Esophagus squamous epithelium (tissue), 5 donors: Measurements from ENCODE around the gene FBH1. TPM values are rescaled to one million over a fixed set of nuclear protein-coding genes. Genes with fewer than 3 reads are reported as not detected.
"Not testable (repeated sequence)": the region's sequence is repeated elsewhere in the genome, so short reads cannot be mapped to it uniquely, and the experiment has no call there.

Experiments used
- DNase-seq: peaks from one replicate; lab custom pipeline; 2025; lab: John Stamatoyannopoulos, UW
- H3K27ac ChIP-seq, 4 donors: fragments of 200-600 bp; sonication (generic); one replicate each; pipeline ENCODE4 v1.5.1; 2016 to 2019; ENCODE audit warnings: mild to moderate bottlenecking in 1 of 4
- H3K27me3 ChIP-seq, 4 donors: fragments of 200-600 bp; sonication (generic); 1 replicate in 3 of 4; 2 replicates in 1 of 4; pipeline versions ENCODE4 v1.5.1 to v1.6.0; 2017 to 2021; ENCODE audit warnings: antibody characterized with exemption in 1 of 4
- H3K36me3 ChIP-seq, 3 donors: fragments of 200-600 bp; sonication (generic); one replicate each; pipeline ENCODE4 v1.5.1; 2016 to 2019
- H3K4me1 ChIP-seq, 3 donors: fragments of 200-600 bp; sonication (generic); one replicate each; pipeline ENCODE4 v1.5.1; 2017 to 2019
- H3K4me3 ChIP-seq, 4 donors: fragments of 200-600 bp; sonication (generic); 1 replicate in 3 of 4; 2 replicates in 1 of 4; pipeline ENCODE4 v1.5.1; 2016 to 2019; ENCODE audit warnings: mild to moderate bottlenecking in 2 of 4, moderate library complexity in 1 of 4
- H3K9me3 ChIP-seq, 3 donors: fragments of 200-600 bp; sonication (generic); one replicate each; pipeline ENCODE4 v1.5.1; 2016 to 2019
- POLR2A ChIP-seq, 4 donors: fragments of 450-650 bp; IDR thresholded peaks; one replicate each; pipeline ENCODE4 v1.6.1; 2017; ENCODE audit warnings: antibody characterized with exemption in 4 of 4, mild to moderate bottlenecking in 4 of 4, moderate library complexity in 3 of 4
- WGBS, 2 donors: methylation state at CpG; one replicate each; pipeline ENCODE4 v1.1.5; 2018; 5-methylcytosine and 5-hydroxymethylcytosine counted together
- intact Hi-C: fragments of 100-400 bp; cut with DNase I; formaldehyde crosslinking; loops from one replicate; pipeline ENCODE4 v1.15.0; 2022
- total RNA-seq, 4 donors: library from RNA; depleted of rRNA; stranded (reverse); fragments of >200 nt; gene quantifications; one replicate each; pipeline ENCODE4 v1.1.0, GENCODE V29; 2016
- TF ChIP-seq, protein P1 (sequence below), 6 experiments: fragments of 450-650 bp in 4 of 6; fragments of 200-600 bp in 2 of 6; sonication (generic) in 2 of 6; IDR thresholded peaks; one replicate each; pipeline ENCODE4 v1.5.1; 2016 to 2019; ENCODE audit warnings: antibody characterized with exemption in 6 of 6, mild to moderate bottlenecking in 4 of 6, moderate library complexity in 4 of 6
- donor health status: DM: yes; HTN: yes; CAD: no.

Gene FBH1
- total RNA-seq, 4 donors from 2014 or later: 48.5 to 93.8 (median 54.1) TPM

DNA sequence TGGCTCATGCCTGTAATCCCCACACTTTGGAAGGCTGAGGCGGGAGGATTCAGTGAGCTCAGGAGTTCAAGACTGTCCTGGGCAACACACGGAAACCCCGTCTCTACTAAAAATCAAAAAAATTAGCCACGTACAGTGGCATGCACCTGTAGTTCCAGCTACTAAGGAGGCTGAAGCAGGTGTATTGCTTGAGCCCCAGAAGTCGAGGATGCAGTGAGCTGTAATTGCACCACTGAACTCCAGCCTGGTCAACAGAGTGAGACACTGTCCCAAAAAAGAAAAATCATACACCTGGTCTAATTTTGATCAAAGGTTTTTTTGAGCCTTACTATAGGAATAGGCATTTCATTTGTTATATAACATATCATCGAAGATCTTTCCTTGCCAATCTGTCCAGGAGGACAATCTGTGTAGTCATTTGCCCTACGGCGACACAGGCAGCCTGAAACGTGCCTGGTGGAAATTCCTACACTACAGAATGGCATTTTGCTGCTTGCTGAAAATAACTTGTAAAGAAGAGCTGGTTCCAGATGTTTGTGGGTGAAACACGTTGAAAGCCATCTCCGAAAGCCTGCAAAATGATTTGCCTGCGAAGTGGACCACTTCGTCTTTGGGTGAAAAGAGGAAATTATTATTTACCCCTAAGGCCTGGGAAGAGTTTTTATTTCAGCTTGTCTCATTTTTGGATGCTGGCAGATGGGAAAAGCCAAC, 45.5 kb upstream of the FBH1 start:
- intact Hi-C loops: no loop called here
- H3K36me3 ChIP-seq: no peaks in the 10 kb centered on the region
- DNase-seq: no peak
- no peak overlapping the region for H3K27ac ChIP-seq
- H3K4me3 ChIP-seq: peak overlapping the region in 1 of 4 donors; percentile 18
- no peaks in the 10 kb centered on the region for H3K9me3 ChIP-seq
- no peaks in the 10 kb centered on the region for H3K27me3 ChIP-seq
- 45 to 48% methylated on average over 12 to 13 of the region's 13 CpGs for WGBS, 2 donors
- H3K4me1 ChIP-seq: peaks cover 0 to 29% (median 3%) of the 10 kb centered on the region in 3 donors
- TF ChIP-seq, protein P1, sequence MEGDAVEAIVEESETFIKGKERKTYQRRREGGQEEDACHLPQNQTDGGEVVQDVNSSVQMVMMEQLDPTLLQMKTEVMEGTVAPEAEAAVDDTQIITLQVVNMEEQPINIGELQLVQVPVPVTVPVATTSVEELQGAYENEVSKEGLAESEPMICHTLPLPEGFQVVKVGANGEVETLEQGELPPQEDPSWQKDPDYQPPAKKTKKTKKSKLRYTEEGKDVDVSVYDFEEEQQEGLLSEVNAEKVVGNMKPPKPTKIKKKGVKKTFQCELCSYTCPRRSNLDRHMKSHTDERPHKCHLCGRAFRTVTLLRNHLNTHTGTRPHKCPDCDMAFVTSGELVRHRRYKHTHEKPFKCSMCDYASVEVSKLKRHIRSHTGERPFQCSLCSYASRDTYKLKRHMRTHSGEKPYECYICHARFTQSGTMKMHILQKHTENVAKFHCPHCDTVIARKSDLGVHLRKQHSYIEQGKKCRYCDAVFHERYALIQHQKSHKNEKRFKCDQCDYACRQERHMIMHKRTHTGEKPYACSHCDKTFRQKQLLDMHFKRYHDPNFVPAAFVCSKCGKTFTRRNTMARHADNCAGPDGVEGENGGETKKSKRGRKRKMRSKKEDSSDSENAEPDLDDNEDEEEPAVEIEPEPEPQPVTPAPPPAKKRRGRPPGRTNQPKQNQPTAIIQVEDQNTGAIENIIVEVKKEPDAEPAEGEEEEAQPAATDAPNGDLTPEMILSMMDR (IDR thresholded peaks at IDR 0.05): no peak
- no peak for TF ChIP-seq POLR2A (IDR thresholded peaks at IDR 0.05)

DNA sequence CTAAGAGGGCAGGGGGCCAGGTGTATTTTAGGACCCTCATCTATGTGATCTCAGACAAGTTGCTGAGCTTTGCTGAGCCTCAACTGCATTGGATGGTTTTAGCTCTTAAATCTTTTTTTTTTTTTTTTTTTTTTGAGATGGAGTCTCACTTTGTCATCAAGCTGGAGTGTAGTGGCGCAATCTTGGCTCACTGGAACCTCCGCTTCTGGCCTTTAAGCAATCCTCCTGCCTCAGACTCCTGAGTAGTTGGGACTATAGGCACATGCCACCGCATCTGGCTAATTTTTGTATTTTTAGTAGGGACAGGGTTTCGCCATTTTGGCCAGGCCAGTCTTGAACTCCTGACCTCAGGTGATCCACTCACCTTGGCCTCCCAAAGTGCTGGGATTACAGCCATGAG, 43.4 kb upstream of the FBH1 start:
- 87 to 100% methylated on average over 2 to 4 of the region's 4 CpGs for WGBS, 2 donors
- H3K9me3 ChIP-seq, H3K27me3 ChIP-seq, intact Hi-C loops, DNase-seq, H3K4me3 ChIP-seq, H3K36me3 ChIP-seq: not testable (repeated sequence)
- Histone ChIP-seq H3K27ac (peak overlapping the region in 2 of 4 donors; percentile 11 to 33), H3K4me1 (peaks cover 0 to 24% (median 3%) of the 10 kb centered on the region in 3 donors)

DNA sequence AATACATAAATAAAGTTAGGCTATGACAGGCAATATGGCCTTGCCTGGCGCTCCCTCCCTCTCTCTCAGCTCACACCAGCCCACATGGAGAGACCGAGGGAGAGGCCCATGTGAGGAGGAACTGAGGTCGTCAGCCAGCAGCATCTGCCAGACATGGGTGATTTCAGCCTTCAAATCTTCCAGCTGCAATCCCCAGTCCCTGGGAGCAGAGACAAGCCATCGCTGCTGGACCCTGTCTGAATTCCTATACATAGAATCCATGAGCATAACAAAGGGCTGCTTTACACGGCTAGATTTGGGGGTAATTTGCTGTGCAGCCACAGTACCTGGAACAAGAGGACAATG, 35.9 kb upstream of the FBH1 start:
- WGBS, 2 donors: 71 to 82% methylated on average over 5 of the region's 5 CpGs
- Histone ChIP-seq H3K4me3 (no peak overlapping the region), H3K27me3 (no peaks in the 10 kb centered on the region), H3K27ac (no peak overlapping the region), H3K9me3 (no peaks in the 10 kb centered on the region), H3K36me3 (no peaks in the 10 kb centered on the region), H3K4me1 (no peaks in the 10 kb centered on the region)
- DNase-seq: no peak
- intact Hi-C loops: no loop called here
- TF ChIP-seq POLR2A (IDR thresholded peaks at IDR 0.05): no peak
- TF ChIP-seq, protein P1 (IDR thresholded peaks at IDR 0.05): no peak

DNA sequence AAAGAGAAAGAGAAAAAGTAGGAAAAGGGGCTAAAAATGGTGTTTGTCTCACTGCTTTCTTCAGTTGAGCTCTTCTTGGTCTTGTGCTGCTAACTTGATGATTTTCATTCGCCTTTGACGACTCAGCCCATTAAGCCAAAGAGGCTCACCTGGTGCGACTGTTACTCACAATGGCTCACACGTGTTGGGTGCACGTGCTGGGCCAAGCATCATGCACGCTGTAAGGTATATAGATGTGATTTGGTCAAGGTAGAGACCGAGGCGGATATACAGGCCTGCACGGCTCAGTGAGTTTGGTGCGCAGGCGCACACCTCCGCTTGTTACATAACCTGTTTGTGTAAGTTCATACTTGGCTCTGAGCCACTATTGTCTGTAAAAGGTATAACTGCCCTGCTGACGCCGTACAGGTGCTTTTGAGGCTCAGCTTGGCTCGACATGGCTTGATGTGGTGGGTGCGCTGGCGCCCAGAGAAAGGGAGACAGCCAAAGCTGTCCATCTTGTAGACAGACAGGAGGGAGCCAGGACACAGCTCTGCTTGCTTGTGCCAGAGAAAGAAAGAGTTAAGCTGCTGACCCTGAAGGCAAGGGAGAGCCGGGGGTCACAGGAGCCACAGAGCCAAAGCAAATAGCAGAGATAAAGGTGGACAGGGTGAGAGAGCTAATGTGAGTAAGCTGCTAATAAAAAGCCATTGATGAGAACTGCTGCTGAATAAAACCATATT, 33.9 kb upstream of the FBH1 start:
- no peaks in the 10 kb centered on the region for H3K9me3 ChIP-seq
- DNase-seq: no peak
- TF ChIP-seq POLR2A (IDR thresholded peaks at IDR 0.05): no peak
- TF ChIP-seq, protein P1 (IDR thresholded peaks at IDR 0.05): no peak
- no peaks in the 10 kb centered on the region for H3K36me3 ChIP-seq
- H3K27ac ChIP-seq: no peak overlapping the region
- WGBS, 2 donors: 63 to 65% methylated on average over 12 to 18 of the region's 18 CpGs
- no peaks in the 10 kb centered on the region for H3K4me1 ChIP-seq
- no peak overlapping the region for H3K4me3 ChIP-seq
- no peaks in the 10 kb centered on the region for H3K27me3 ChIP-seq
- intact Hi-C loops: no loop called here

DNA sequence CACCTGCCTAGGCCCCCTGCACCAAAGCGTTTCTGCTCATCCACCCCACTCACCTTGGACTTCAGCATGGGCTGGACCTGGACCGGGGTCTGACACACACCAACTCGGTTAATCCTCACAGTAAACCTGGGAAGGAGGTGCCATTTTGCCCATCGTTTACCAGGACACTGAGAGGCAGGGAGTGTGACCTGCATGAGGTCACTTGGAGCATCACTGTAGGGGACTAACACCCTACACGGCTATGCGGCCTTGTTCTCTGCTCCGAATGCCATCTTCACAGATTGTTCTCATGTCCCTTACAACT, 33.4 kb upstream of the FBH1 start:
- intact Hi-C loops: no loop called here
- WGBS, 2 donors: 71 to 81% methylated on average over 7 of the region's 7 CpGs
- DNase-seq: no peak

More for the DNA sequence above, 33.4 kb upstream of the FBH1 start:
- Histone ChIP-seq H3K27me3 (no peaks in the 10 kb centered on the region), H3K9me3 (no peaks in the 10 kb centered on the region), H3K4me1 (no peaks in the 10 kb centered on the region), H3K4me3 (no peak overlapping the region), H3K27ac (no peak overlapping the region), H3K36me3 (no peaks in the 10 kb centered on the region)
- TF ChIP-seq, protein P1 (IDR thresholded peaks at IDR 0.05): no peak
- no peak for TF ChIP-seq POLR2A (IDR thresholded peaks at IDR 0.05)
